ENCODE results near the gene ARHGAP21.

The ARHGAP21 gene

DNA sequence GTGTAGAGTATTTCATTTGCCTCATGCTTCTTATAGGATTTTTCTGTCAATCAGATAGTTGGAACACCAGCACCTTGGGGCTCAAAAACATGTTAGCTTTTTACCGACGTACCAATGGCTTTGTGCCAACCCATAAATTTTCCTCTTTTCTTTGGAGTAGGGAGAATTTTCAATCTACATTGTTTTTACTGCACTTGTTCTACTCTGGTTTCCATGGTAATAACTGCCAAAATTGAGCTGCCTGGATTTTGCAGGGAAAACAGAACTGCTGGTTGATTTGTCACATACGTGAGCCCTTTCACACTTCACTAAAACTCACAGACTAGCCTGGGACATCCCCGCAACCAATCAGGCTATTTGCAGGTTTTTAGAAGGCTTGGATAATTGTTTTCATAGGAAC is 189.7 kb downstream of the ARHGAP21 start:
- DNase-seq (ENCODE audit: low read depth in 2 of 2), result no peak
